HCT116 (cell line): ENCODE results near the gene ZBTB38. TPM values are rescaled to one million over a fixed set of nuclear protein-coding genes. Genes with fewer than 3 reads are reported as not detected.

Experiments used
- ATAC-seq: fragments of 200-7000 bp; cut with Tn5 transposase; 2 replicates; pipeline ENCODE4 v1.9.1; 2020; ENCODE audit warnings: mild to moderate bottlenecking, moderate library complexity
- BruUV-seq: library from RNA; stranded (reverse); fragments of 400-500 nt; replicated peaks from 2 replicates; lab custom pipeline; 2021; lab: Mats Ljungman, UMichigan
- CTCF ChIA-PET: fragments of 300-600 bp; sonication (Branson Sonifier 250); formaldehyde crosslinking; loops from one replicate; lab custom pipeline; 2021; ENCODE audit warnings: antibody characterized with exemption; lab: Charles Lee
- POLR2A ChIA-PET: fragments of 300-600, 350-600 bp; sonication (Branson Sonifier 250); formaldehyde crosslinking; loops from one replicate; lab custom pipeline; 2021; ENCODE audit warnings: antibody characterized with exemption; lab: Charles Lee
- RAD21 ChIA-PET, 2 experiments: fragments of 300-600 bp; sonication (Branson Sonifier 250); formaldehyde crosslinking; loops; one replicate each; lab custom pipeline; 2023; ENCODE audit warnings: low total read pairs in 2 of 2; ENCODE audit not compliant: uncharacterized antibody in 2 of 2, unreplicated experiment in 2 of 2, low non-redundant PET in 1 of 2; lab: Charles Lee
- DNase-seq: peaks from one replicate; pipeline ENCODE4 v3.0.0-alpha.2; 2010; ENCODE audit warnings: low read depth, low spot score
- H2AFZ ChIP-seq: fragments of 200-600 bp; shearing (Covaris generic), sonication (generic); 2 replicates; pipeline ENCODE4 v1.6.1; 2017; ENCODE audit warnings: low read depth, mixed run types, mixed read lengths, antibody characterized with exemption, low read length; ENCODE audit not compliant: poor library complexity, severe bottlenecking
- H3K27ac ChIP-seq: 2 replicates; pipeline ENCODE4 v1.5.1; 2012; ENCODE audit warnings: low read depth, low read length
- H3K27me3 ChIP-seq: fragments of 200-600 bp; sonication (generic); 2 replicates; pipeline ENCODE4 v1.6.1; 2016; ENCODE audit warnings: mixed run types, low read length, mixed read lengths; ENCODE audit not compliant: insufficient read depth
- H3K36me3 ChIP-seq, 2 experiments: fragments of 200-500 bp in 1 of 2; fragments of 200-600 bp in 1 of 2; sonication (Bioruptor generic) in 1 of 2; sonication (generic) in 1 of 2; 2 replicates each; pipeline versions ENCODE4 v1.5.1 to v1.6.1; 2014 to 2016; ENCODE audit warnings: low read length in 2 of 2, inconsistent platforms in 1 of 2, mixed read lengths in 1 of 2, mixed run types in 1 of 2; ENCODE audit not compliant: insufficient read depth in 2 of 2, control insufficient read depth in 1 of 2
- H3K4me1 ChIP-seq, 2 experiments: fragments of 200-600 bp in 1 of 2; sonication (generic) in 1 of 2; 2 replicates each; pipeline versions ENCODE4 v1.5.1 to v1.6.1; 2012 to 2017; ENCODE audit warnings: low read length in 2 of 2, inconsistent platforms in 1 of 2, mild to moderate bottlenecking in 1 of 2, mixed read lengths in 1 of 2, mixed run types in 1 of 2, moderate library complexity in 1 of 2; ENCODE audit not compliant: insufficient read depth in 2 of 2, control insufficient read depth in 1 of 2
- H3K4me2 ChIP-seq: fragments of 200-600 bp; sonication (generic); 2 replicates; pipeline ENCODE4 v1.6.1; 2017; ENCODE audit warnings: mixed run types, low read length, mixed read lengths
- H3K4me3 ChIP-seq, 2 experiments: fragments of 200-600 bp in 1 of 2; sonication (generic) in 1 of 2; replicated peaks in 1 of 2; 2 replicates each; pipeline ENCODE4 v1.5.1; 2011 to 2016; ENCODE audit warnings: low read length in 2 of 2, control low read depth in 1 of 2, low read depth in 1 of 2, mild to moderate bottlenecking in 1 of 2, mixed read lengths in 1 of 2, mixed run types in 1 of 2
- H3K79me2 ChIP-seq: fragments of 200-600 bp; sonication (generic); 2 replicates; pipeline ENCODE4 v1.6.1; 2017; ENCODE audit warnings: mild to moderate bottlenecking, mixed run types, low read length, moderate library complexity, mixed read lengths; ENCODE audit not compliant: insufficient read depth
- H3K9ac ChIP-seq: fragments of 200-600 bp; sonication (generic); 2 replicates; pipeline ENCODE4 v1.6.1; 2016; ENCODE audit warnings: low read length, mixed read lengths
- H3K9me2 ChIP-seq: fragments of 200-600 bp; sonication (generic), shearing (Covaris generic); 2 replicates; pipeline ENCODE4 v1.6.1; 2017; ENCODE audit warnings: mixed run types, mild to moderate bottlenecking, moderate library complexity; ENCODE audit not compliant: insufficient read depth
- H3K9me3 ChIP-seq, 2 experiments: fragments of 200-500 bp in 1 of 2; fragments of 200-600 bp in 1 of 2; sonication (Bioruptor generic) in 1 of 2; sonication (generic) in 1 of 2; 2 replicates each; pipeline ENCODE4 v1.6.1; 2014 to 2017; ENCODE audit warnings: low read length in 2 of 2, mixed read lengths in 2 of 2, inconsistent platforms in 1 of 2, low read depth in 1 of 2, mild to moderate bottlenecking in 1 of 2, mixed run types in 1 of 2, moderate library complexity in 1 of 2; ENCODE audit not compliant: control insufficient read depth in 1 of 2, insufficient read depth in 1 of 2
- H4K20me1 ChIP-seq: fragments of 200-600 bp; sonication (generic), shearing (Covaris generic); 2 replicates; pipeline ENCODE4 v1.6.1; 2017; ENCODE audit warnings: mixed run types, mild to moderate bottlenecking, moderate library complexity; ENCODE audit not compliant: insufficient read depth
- CEBPB ChIP-seq: IDR thresholded peaks from 2 replicates; pipeline ENCODE4 v1.6.1; 2012; ENCODE audit warnings: low read depth
- ELF1 ChIP-seq: IDR thresholded peaks from 2 replicates; pipeline ENCODE4 v1.6.1; 2012; ENCODE audit warnings: low read depth, borderline replicate concordance
- EZH2phosphoT487 ChIP-seq: fragments of 200-600 bp; IDR thresholded peaks from 2 replicates; pipeline ENCODE4 v1.6.1; 2018; ENCODE audit warnings: antibody characterized with exemption, borderline replicate concordance
- FOSL1 ChIP-seq: IDR thresholded peaks from 2 replicates; pipeline ENCODE4 v1.6.1; 2012; ENCODE audit warnings: low read depth
- POLR2A ChIP-seq: IDR thresholded peaks from 2 replicates; pipeline ENCODE4 v1.7.0; 2011; ENCODE audit warnings: borderline replicate concordance; ENCODE audit not compliant: insufficient read depth, insufficient read length; ENCODE audit errors: extremely low read depth
- POLR2AphosphoS5 ChIP-seq: IDR thresholded peaks from 2 replicates; pipeline ENCODE4 v1.6.1; 2011; ENCODE audit warnings: mild to moderate bottlenecking, low read depth, low read length, moderate library complexity
- REST ChIP-seq: IDR thresholded peaks from 2 replicates; pipeline ENCODE4 v1.6.1; 2012; ENCODE audit warnings: low read depth
- SP1 ChIP-seq: IDR thresholded peaks from 2 replicates; pipeline ENCODE4 v1.6.1; 2012; ENCODE audit warnings: low read depth
- SRF ChIP-seq: IDR thresholded peaks from 2 replicates; pipeline ENCODE4 v1.6.1; 2012; ENCODE audit warnings: low read depth
- ZBTB33 ChIP-seq: IDR thresholded peaks from 2 replicates; pipeline ENCODE4 v1.6.1; 2011; ENCODE audit warnings: mild to moderate bottlenecking, low read length, moderate library complexity; ENCODE audit not compliant: insufficient replicate concordance; ENCODE audit errors: extremely low read depth
- ZFX ChIP-seq: fragments of 450-650 bp; IDR thresholded peaks from 2 replicates; pipeline ENCODE4 v1.6.1; 2017
- intact Hi-C: fragments of 100-400 bp; cut with micrococcal nuclease; formaldehyde crosslinking; loops from 2 replicates; pipeline ENCODE4 v1.10.0; 2022
- total RNA-seq: library from RNA; stranded (reverse); gene quantifications from one replicate; pipeline ENCODE4 v1.2.1, GENCODE V29; 2021; ENCODE audit not compliant: unreplicated experiment

ZBTB38 gene
- total RNA-seq, 1 experiment from 2014 or later, result 33.5 TPM

- Histone ChIP-seq H3K4me3 (no peak overlapping the region), H3K4me1 (peaks cover 42 to 52% of the 10 kb centered on the region in 2 experiments), H3K9ac (peak overlapping the region; percentile 57), H2AFZ (peak overlapping the region; percentile 3), H4K20me1 (no peaks in the 10 kb centered on the region), H3K9me2 (no peaks in the 10 kb centered on the region), H3K9me3 (no peaks in the 10 kb centered on the region), H3K27me3 (no peaks in the 10 kb centered on the region), H3K36me3 (no peaks in the 10 kb centered on the region), H3K27ac (peak overlapping the region; percentile 89), H3K4me2 (peak overlapping the region; percentile 71), H3K79me2 (no peaks in the 10 kb centered on the region)
- TF ChIP-seq ZFX (no peak), REST (no peak), SRF (no peak), ELF1 (no peak), CEBPB (0 out of 2 replicates have a peak, but pooled peaks have one; percentile 16), ZBTB33 (no peak), SP1 (peak; percentile 34; the same call in 1 of the 2 replicates), EZH2phosphoT487 (no peak), POLR2A (no peak), POLR2AphosphoS5 (no peak), FOSL1 (no peak)
- ChIA-PET POLR2A (interaction anchor here (2.4 kb wide), 1 partner anchor 88 kb away, joined by 5 read pairs; no protein-coding TSS in a partner anchor), RAD21 (no interaction called here), CTCF (interaction anchor here (0.7 to 1.4 kb wide), 3 partner anchors 86 to 94 kb away, joined by 3 to 5 read pairs (median 3); no protein-coding TSS in a partner anchor)
- intact Hi-C loops, result loop anchor here (5.0 kb wide), 2 partner anchors 371 to 511 kb away; partner anchors contain the start of genes ATP1B3 and RNF7
- BruUV-seq, result no TSS peak
- DNase-seq, result peak; percentile 33
- peak; percentile 7; the same call in 1 of the 2 replicates for ATAC-seq
Measured at GRCh38 chr3:141366285-141367037, 1.8 kb upstream of the ZBTB38 start.
